NK-92 (cell line): ENCODE measurements around the gene LHFPL5.

Experiments used
- DNase-seq: peaks from one replicate; lab custom pipeline; 2025; ENCODE audit not compliant: unreplicated experiment; lab: John Stamatoyannopoulos, UW

LHFPL5 gene

DNA sequence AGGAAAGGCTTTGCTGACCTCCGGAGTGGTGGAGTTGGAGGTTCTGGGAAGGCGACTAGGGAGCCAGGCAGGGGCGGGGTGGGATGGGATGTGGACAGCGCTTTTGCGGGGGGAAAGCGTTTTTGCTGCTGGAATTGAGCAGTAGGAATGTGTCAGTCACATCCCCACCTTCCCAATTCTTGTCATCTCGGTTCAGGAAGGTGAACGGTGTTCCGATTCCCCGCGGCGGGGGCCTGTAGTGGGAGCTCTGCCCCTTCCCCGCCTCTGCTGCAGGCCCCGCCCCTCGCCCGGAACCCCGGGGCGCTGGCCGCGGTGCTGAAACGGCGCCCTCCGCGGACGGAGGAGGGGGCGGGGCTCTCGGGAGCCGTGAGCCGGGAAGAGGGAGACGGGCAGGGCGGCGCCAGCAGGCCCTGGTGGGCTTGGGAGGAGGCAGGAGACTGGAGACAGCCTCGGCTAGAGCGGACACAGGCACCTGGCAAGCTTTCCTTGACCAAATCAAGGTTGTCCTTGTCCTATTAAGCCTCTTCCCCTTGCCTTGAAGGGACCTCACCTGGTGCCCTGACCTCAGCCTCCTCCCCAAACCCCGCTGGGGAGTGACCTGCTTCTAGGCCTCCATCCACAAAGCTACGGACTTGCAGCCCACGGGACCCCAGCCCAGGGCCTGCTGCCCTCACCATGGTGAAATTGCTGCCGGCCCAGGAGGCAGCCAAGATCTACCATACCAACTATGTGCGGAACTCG lies at the start of gene LHFPL5:
Gene LHFPL5, plus strand, starts transcription at position 357 of the 741 bp plus-strand sequence. Its CDS starts 319 bp downstream, at position 676.
- no peak for DNase-seq

GRCh38 chr6:35757456-35758123 lies 47.6 kb upstream of the LHFPL5 start:
- no peak for DNase-seq

- DNase-seq, result no peak
Observed at GRCh38 chr6:35759426-35759825, 45.7 kb upstream of the LHFPL5 start.

- DNase-seq, result no peak
Observed at GRCh38 chr6:35765739-35766138, 39.4 kb upstream of the LHFPL5 start.

- no peak for DNase-seq
Observed at GRCh38 chr6:35769211-35769610, 35.9 kb upstream of the LHFPL5 start.

DNA sequence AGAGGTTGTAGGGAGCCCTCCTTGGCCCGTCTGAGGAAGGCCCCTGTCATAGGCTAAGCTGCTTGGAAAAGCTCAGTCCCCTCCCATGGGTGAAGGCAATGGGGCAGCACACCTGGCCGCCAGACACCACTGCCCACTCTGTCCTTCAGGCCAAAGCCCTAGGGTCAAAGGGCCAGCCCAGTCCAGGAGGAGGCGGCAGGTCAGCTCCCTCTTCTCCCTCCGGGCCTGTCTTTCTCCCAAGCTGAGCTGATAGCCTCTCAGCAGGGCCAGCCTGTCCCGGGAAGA lies 33.9 kb upstream of the LHFPL5 start:
- DNase-seq, result no peak

GRCh38 chr6:35774116-35774794 lies 30.9 kb upstream of the LHFPL5 start:
- DNase-seq, result no peak

- no peak for DNase-seq
Observed at GRCh38 chr6:35775031-35775430, 30.1 kb upstream of the LHFPL5 start.

- DNase-seq, result no peak
Observed at GRCh38 chr6:35776364-35777215, 28.6 kb upstream of the LHFPL5 start, which contains the start of gene CLPSL2. CLPSL2 (plus strand) TSS chr6:35776598; CDS start chr6:35776619, 21 bp downstream.

DNA sequence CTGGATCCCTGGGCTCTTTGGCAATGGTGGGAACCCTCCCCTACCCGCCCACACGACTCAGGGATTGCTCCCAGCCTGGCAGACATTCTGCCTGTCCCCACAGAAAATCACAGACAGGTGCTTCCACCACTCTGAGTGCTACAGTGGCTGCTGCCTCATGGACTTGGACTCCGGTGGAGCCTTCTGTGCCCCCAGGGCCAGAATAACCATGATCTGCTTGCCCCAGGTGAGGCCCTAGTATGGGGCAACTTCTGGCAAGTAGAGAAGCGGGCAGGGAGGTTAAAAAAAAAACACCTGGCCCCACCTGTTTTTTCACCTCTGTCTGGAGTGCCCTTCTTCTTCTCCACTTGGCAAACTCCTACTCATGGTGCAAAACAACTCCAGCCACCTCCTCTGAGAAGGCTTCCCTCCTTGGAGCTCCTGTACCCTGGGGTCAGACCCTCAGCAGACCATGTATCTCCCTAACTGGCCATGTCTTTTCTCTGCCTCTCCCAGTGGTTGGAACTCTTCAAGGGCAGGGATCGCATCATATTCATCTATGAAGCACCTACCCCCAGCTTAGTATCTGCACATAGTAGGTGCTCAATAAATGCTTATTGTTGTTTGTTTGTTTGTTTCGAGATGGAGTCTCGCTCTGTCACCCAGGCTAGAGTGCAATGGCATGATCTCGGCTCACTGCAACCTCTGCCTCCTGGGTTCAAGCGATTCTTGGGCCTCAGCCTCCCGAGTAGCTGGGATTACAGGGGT lies 27.6 kb upstream of the LHFPL5 start:
- no peak for DNase-seq

DNA sequence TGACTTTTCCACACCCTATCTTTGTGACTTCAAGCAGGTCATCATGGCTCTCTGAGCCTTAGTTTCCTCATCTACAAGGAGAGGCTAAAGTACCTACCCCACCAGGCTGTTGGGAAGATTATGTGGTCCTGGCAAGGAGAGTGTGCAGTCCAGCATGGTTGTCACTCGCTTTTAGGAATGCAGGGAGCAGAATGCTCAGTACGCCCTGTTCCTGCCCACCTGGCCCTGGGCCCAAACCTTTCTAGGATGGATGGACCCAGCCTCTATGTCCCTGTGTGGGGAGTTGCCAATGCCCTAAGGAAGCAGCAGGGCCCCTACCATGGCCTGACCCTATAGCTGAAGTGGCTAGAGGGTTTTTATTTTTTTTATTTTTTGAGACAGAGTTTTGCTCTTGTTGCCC lies 26.7 kb upstream of the LHFPL5 start:
- DNase-seq, result no peak

- no peak for DNase-seq
Observed at GRCh38 chr6:35780719-35781118, 24.4 kb upstream of the LHFPL5 start, which contains the start of gene CLPSL1. CLPSL1 (plus strand) TSS chr6:35781019; CDS start chr6:35781111, 92 bp downstream.

- DNase-seq, result no peak
Observed at GRCh38 chr6:35781290-35781689, 23.9 kb upstream of the LHFPL5 start.

DNA sequence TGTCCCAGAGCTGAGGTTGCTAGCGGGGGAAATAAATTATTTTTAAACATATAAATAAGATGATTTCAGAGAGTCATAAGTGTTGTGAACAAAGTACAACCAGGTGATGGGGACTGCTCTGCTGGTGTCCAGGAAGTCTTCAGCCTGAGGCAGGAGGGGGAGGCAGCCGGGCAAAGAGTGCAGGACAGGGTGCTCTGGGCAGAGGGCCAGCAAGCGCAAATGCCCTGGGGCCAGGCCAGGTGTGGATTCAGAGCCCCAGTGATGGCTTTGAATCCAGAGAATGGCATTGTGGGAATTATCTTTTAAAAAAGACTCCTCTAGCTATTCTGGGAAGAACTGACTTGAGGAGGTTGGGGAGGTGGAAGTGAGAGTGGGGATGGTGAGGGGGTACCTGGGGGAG lies 22.7 kb upstream of the LHFPL5 start:
- no peak for DNase-seq

GRCh38 chr6:35784200-35784599 lies 21.0 kb upstream of the LHFPL5 start:
- no peak for DNase-seq

- DNase-seq, result no peak
Observed at GRCh38 chr6:35786272-35786671, 18.9 kb upstream of the LHFPL5 start.

DNA sequence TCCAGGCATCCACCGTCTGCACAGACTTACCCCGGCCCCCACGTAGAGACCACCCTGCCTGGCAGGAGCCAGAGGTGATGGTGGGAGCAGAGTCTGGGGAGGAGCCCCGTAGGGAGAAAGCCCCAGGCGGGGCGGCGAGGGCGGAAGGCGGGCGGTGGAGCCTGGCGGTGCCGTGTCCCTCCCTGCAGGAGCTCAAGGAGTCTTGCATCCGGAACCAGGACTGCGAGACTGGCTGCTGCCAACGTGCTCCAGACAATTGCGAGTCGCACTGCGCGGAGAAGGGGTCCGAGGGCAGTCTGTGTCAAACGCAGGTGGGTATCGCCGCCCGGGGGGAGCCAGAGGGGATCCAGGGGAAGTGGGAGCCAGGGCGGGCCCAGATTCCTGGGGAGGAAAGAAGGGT lies 18.3 kb upstream of the LHFPL5 start:
- no peak for DNase-seq

DNA sequence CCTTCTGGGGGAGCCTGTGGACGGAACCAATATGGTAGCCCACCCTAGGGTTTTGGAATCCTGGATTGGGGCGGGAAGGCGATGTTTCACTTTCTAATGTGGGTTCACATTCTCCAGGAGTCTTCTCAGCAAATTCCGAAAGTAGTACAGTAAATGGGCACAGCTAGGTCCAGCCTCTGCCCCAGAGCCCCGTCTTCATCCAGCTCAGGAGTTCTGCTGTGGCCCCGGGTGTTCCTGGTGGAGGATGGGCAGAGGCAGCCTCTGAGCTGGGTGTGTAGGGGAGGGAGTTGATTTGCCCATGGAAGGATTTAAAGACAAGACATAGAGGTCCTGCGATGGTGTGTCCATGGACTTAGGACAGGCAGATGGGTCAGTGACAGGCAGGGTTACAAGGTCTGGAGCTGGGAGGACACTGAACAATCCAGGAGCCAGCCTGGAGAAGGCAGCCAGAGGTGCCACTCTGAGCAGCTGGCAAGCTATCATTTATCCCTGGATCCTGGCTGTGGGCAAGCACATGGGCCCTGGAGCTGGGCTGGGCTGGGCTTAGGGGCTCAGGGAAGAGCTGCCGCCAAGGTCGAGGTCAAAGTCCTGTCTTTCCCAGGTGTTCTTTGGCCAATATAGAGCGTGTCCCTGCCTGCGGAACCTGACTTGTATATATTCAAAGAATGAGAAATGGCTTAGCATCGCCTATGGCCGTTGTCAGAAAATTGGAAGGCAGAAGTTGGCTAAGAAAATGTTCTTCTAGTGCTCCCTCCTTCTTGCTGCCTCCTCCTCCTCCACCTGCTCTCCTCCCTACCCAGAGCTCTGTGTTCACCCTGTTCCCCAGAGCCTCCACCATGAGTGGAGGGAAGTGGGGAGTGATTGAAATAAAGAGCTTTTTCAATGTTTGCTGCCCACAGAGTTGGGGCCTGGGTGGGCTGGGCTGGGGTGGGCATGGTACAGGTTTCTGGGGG lies 17.6 kb upstream of the LHFPL5 start:
- no peak for DNase-seq

GRCh38 chr6:35788423-35788982 lies 16.6 kb upstream of the LHFPL5 start:
- DNase-seq, result no peak
